GM19238 (cell line): Measurements from ENCODE around the gene MTX2.
"Not testable (repeated sequence)": the region's sequence is repeated elsewhere in the genome, so short reads cannot be mapped to it uniquely, and the experiment has no call there.

Source experiments
- DNase-seq: peaks from one replicate; pipeline ENCODE4 v3.0.0; 2011; ENCODE audit warnings: low spot score; ENCODE audit not compliant: insufficient read length

The MTX2 gene

GRCh38 chr2:176373155-176373554 lies 103.9 kb downstream of the MTX2 start:
- DNase-seq: not testable (repeated sequence)

- no peak for DNase-seq
These were observed 109.1 kb downstream of the MTX2 start for GRCh38 chr2:176378323-176378722.

- DNase-seq: no peak
These were observed 111.1 kb downstream of the MTX2 start for GRCh38 chr2:176380341-176380740.

GRCh38 chr2:176383100-176383499 lies 113.9 kb downstream of the MTX2 start:
- no peak for DNase-seq

- no peak for DNase-seq
These were observed 114.7 kb downstream of the MTX2 start for GRCh38 chr2:176383836-176384442.

GRCh38 chr2:176385219-176385759 lies 116.0 kb downstream of the MTX2 start:
- no peak for DNase-seq

- DNase-seq: no peak
These were observed 116.6 kb downstream of the MTX2 start for GRCh38 chr2:176385838-176386237.
